HG03045 (cell line): ENCODE measurements around the gene THSD8.

Experiments
- ATAC-seq: cut with Tn5 transposase; IDR thresholded peaks from one replicate; pipeline ENCODE4 v1.9.1; 2021; ENCODE audit warnings: mild to moderate bottlenecking, moderate library complexity; ENCODE audit not compliant: unreplicated experiment

Gene THSD8

DNA sequence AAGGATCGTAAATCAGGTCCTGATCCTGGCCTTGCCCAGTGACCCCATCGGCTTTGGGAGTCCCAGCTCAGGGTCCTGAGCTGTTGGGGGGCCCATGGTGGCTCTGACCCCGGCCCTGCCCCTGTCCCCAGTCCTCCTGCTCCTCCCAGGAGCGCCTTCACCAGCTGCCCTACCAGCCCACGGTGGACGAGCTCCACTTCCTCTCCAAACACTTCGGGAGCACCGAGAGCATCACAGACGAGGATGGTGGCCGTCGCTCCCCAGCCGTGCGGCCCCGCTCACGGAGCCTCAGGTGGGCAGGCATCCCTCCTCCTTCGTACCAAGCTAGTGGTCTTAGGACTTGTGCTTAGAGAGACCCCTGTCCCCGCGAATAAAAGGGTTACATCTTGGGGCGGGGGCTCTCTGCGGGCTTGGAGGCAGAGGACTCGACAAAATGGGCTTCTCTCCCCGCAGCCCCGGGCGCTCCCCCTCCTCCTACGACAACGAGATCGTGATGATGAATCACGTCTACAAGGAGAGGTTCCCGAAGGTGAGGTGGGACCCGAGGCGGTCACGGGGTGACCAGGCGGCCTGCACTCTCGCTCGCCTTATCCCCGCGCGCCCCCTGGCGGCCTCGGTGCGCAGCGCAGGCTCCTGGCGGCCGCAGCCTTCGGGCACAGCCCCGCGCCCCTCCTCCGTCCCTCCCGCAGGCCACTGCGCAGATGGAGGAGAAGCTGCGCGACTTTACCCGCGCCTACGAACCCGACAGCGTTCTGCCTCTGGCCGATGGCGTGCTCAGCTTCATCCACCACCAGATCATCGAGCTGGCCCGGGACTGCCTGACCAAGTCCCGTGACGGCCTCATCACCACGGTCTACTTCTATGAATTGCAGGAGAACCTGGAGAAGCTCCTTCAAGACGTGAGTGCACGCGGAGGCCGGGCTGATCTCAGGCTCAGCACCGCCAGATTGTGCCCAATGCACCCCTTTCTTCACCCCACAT, 45.6 kb downstream of the THSD8 start:
- ATAC-seq, result no peak
